BJ (cell line): ENCODE data around the gene DPM2. TPM values are rescaled to one million over a fixed set of nuclear protein-coding genes. Genes with fewer than 3 reads are reported as not detected.

ENCODE experiments used
- CTCF ChIA-PET: fragments of 350-600 bp; formaldehyde crosslinking; extraction: SDS; loops from one replicate; lab custom pipeline; 2021; ENCODE audit warnings: antibody characterized with exemption, inconsistent platforms; lab: Yijun Ruan, JAX
- POLR2A ChIA-PET: fragments of 300-600 bp; sonication (Branson Sonifier 250); formaldehyde crosslinking; extraction: SDS; loops from one replicate; lab custom pipeline; 2021; ENCODE audit warnings: antibody characterized with exemption; lab: Charles Lee
- DNase-seq: peaks from one replicate; pipeline ENCODE4 v3.0.0-alpha.2; 2011; ENCODE audit warnings: low read depth
- H3K27me3 ChIP-seq: 2 replicates; pipeline ENCODE4 v1.6.0; 2011; ENCODE audit warnings: low read length; ENCODE audit not compliant: control insufficient read depth, insufficient read depth
- H3K36me3 ChIP-seq: 2 replicates; pipeline ENCODE4 v1.5.1; 2011; ENCODE audit warnings: low read length; ENCODE audit not compliant: control insufficient read depth, insufficient read depth
- H3K4me3 ChIP-seq: 2 replicates; pipeline ENCODE4 v1.5.1; 2011; ENCODE audit warnings: low read depth, mild to moderate bottlenecking, control low read depth, low read length
- CTCF ChIP-seq: IDR thresholded peaks from 2 replicates; pipeline ENCODE4 v1.5.1; 2011; ENCODE audit warnings: low read depth, mild to moderate bottlenecking, control low read depth, inconsistent platforms, low read length, moderate library complexity; ENCODE audit not compliant: insufficient read depth
- polyA plus RNA-seq: library from polyadenylated mRNA; depleted of rRNA; stranded (reverse); fragments of >200 nt; gene quantifications from 2 replicates; pipeline ENCODE4 v1.2.3, GENCODE V29; 2011

The DPM2 gene
- polyA plus RNA-seq, 1 experiment = 55.3 TPM

- no peak for DNase-seq
- ChIA-PET CTCF (interaction anchor here (0.9 kb wide), 1 partner anchor 12 kb away, joined by 4 read pairs; the partner anchor contains the start of gene ST6GALNAC4), POLR2A (no interaction called here)
- Histone ChIP-seq H3K36me3 (peaks cover 5% of the 10 kb centered on the region), H3K27me3 (no peaks in the 10 kb centered on the region), H3K4me3 (no peak overlapping the region)
- TF ChIP-seq CTCF = no peak
Observed at GRCh38 chr9:127905004-127905728, 32.5 kb downstream of the DPM2 start.

- DNase-seq = no peak
- CTCF ChIA-PET = interaction anchor here (0.9 kb wide), 1 partner anchor 12 kb away, joined by 4 read pairs; the partner anchor contains the start of gene ST6GALNAC4
- POLR2A ChIA-PET = no interaction called here
- no peak overlapping the region for H3K4me3 ChIP-seq
- H3K36me3 ChIP-seq = peaks cover 2% of the 10 kb centered on the region; the same call in 1 of the 2 replicates
- TF ChIP-seq CTCF = no peak
- H3K27me3 ChIP-seq = no peaks in the 10 kb centered on the region
Observed at GRCh38 chr9:127904561-127905003, 33.1 kb downstream of the DPM2 start.

GRCh38 chr9:127903557-127904475 is 33.8 kb downstream of the DPM2 start:
- DNase-seq = no peak

DNA sequence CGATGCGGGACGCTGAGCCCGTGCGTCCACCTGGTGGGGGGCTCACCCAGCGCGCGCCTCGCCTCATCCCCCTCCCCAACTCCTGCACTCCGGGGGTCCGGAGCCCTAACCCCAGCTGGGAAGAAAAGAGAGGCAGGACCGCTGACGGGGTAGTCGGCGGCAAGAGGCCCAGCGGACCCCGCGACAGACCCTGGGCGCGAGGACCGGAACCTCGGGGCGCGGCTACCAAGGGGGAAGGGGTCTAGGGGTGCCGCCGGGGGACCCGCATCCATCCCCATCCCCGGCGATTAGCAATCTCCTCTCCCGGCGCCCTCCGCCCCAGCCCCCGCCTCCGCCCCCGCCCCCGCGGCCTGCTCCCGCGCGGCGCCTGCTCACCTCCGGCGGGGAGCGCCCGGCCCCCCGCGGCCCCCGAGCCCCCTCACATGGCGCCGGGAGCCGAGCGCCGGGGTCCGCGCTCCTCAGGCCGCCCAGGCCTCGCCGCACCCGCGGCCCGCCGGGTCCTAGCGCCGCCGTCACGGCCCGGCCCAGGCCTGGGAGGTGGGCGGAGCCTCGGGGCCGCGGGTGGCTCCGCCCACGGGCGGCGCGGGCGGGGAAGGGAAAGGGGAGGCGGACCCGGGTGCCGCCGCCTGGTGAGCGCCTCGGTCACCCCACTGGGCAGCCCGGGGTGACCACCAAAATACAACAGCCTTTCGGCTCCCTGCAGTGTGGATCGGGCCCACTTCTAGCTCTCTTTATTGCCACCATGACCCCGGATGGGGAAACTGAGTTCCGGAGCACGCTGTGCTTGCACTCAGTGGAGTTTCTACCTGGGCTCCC is 38.3 kb downstream of the DPM2 start, which contains the start of gene ST6GALNAC6:
TSS of gene ST6GALNAC6 (minus strand) at position 476 of the 816 bp plus-strand sequence. CDS start 1,622 bp downstream, outside the sequence.
- H3K36me3 ChIP-seq = peaks cover 18% of the 10 kb centered on the region
- DNase-seq = no peak
- H3K4me3 ChIP-seq = peak within 1 kb of the TSS; percentile 79
- ChIA-PET CTCF (interaction anchor here (0.7 to 1.8 kb wide), 4 partner anchors 11 to 82 kb away, joined by 3 to 4 read pairs (median 3); no protein-coding TSS in a partner anchor), POLR2A (no interaction called here)
- H3K27me3 ChIP-seq = no peaks in the 10 kb centered on the region
- no peak for TF ChIP-seq CTCF

More at GRCh38 chr9:127903557-127904475, 33.8 kb downstream of the DPM2 start:
- TF ChIP-seq CTCF = no peak
- Histone ChIP-seq H3K27me3 (no peaks in the 10 kb centered on the region), H3K4me3 (no peak overlapping the region), H3K36me3 (peaks cover 1% of the 10 kb centered on the region; the same call in 1 of the 2 replicates)
- POLR2A ChIA-PET = no interaction called here
- CTCF ChIA-PET = interaction anchor here (0.6 to 1.8 kb wide), 2 partner anchors 118 to 120 kb away, joined by 3 read pairs; partner anchors contain the start of gene CDK9
